ENCODE data around the gene TRABD. TPM values are rescaled to one million over a fixed set of nuclear protein-coding genes. Genes with fewer than 3 reads are reported as not detected.
"Not testable (repeated sequence)": the region's sequence is repeated elsewhere in the genome, so short reads cannot be mapped to it uniquely, and the experiment has no call there.

Gene TRABD, protein sequence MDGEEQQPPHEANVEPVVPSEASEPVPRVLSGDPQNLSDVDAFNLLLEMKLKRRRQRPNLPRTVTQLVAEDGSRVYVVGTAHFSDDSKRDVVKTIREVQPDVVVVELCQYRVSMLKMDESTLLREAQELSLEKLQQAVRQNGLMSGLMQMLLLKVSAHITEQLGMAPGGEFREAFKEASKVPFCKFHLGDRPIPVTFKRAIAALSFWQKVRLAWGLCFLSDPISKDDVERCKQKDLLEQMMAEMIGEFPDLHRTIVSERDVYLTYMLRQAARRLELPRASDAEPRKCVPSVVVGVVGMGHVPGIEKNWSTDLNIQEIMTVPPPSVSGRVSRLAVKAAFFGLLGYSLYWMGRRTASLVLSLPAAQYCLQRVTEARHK
- total RNA-seq: 31.1 TPM
- 102 TPM for polyA plus RNA-seq
- long read RNA-seq, donor 1, partial matches to known transcripts: 0 of 1 reads
- long read RNA-seq, donor 1, other reads (novel, unspliced or antisense): 0 of 1 reads
- long read RNA-seq, donor 2, transcript TRABD-202 (10 exons, 2,272 nt): major isoform, 19 of 78 reads
- long read RNA-seq, donor 2, transcript TRABD-201 (10 exons, 2,329 nt): minor isoform, 12 of 78 reads
- long read RNA-seq, donor 2, transcript TRABD-203 (10 exons, 2,172 nt): minor isoform, 7 of 78 reads
- long read RNA-seq, donor 2, partial matches to known transcripts: 26 of 78 reads
- long read RNA-seq, donor 2, other reads (novel, unspliced or antisense): 10 of 78 reads
- long read RNA-seq, donor 3, transcript TRABD-202 (10 exons, 2,272 nt): major isoform, 8 of 24 reads
- long read RNA-seq, donor 3, transcript TRABD-201 (10 exons, 2,329 nt): minor isoform, 5 of 24 reads
- long read RNA-seq, donor 3, transcript TRABD-203 (10 exons, 2,172 nt): minor isoform, 7 of 24 reads
- long read RNA-seq, donor 3, partial matches to known transcripts: 0 of 24 reads
- long read RNA-seq, donor 3, other reads (novel, unspliced or antisense): 0 of 24 reads
- long read RNA-seq, donor 4, transcript TRABD-202 (10 exons, 2,272 nt): major isoform, 6 of 12 reads
- long read RNA-seq, donor 4, partial matches to known transcripts: 0 of 12 reads
- long read RNA-seq, donor 4, other reads (novel, unspliced or antisense): 0 of 12 reads
- long read RNA-seq, donor 5, transcript TRABD-206 (2 exons, 1,661 nt): minor isoform, 5 of 23 reads
- long read RNA-seq, donor 5, transcript TRABD-202 (10 exons, 2,272 nt): major isoform, 9 of 23 reads
- long read RNA-seq, donor 5, transcript TRABD-203 (10 exons, 2,172 nt): minor isoform, 6 of 23 reads
- long read RNA-seq, donor 5, partial matches to known transcripts: 0 of 23 reads
- long read RNA-seq, donor 5, other reads (novel, unspliced or antisense): 0 of 23 reads
- long read RNA-seq, donor 6, transcript TRABD-201 (10 exons, 2,329 nt): minor isoform, 6 of 16 reads
- long read RNA-seq, donor 6, transcript TRABD-202 (10 exons, 2,272 nt): major isoform, 7 of 16 reads
- long read RNA-seq, donor 6, partial matches to known transcripts: 0 of 16 reads
- long read RNA-seq, donor 6, other reads (novel, unspliced or antisense): 0 of 16 reads
- long read RNA-seq, donor 7, partial matches to known transcripts: 0 of 8 reads
- long read RNA-seq, donor 7, other reads (novel, unspliced or antisense): 0 of 8 reads
- long read RNA-seq, donor 8, transcript TRABD-201 (10 exons, 2,329 nt): major isoform, 5 of 12 reads
- long read RNA-seq, donor 8, partial matches to known transcripts: 0 of 12 reads
- long read RNA-seq, donor 8, other reads (novel, unspliced or antisense): 0 of 12 reads
- long read RNA-seq, donor 9, transcript TRABD-202 (10 exons, 2,272 nt): major isoform, 7 of 14 reads
- long read RNA-seq, donor 9, partial matches to known transcripts: 0 of 14 reads
- long read RNA-seq, donor 9, other reads (novel, unspliced or antisense): 0 of 14 reads
- long read RNA-seq, donor 10, transcript TRABD-201 (10 exons, 2,329 nt): major isoform, 5 of 16 reads
- long read RNA-seq, donor 10, transcript TRABD-202 (10 exons, 2,272 nt): major isoform, 5 of 16 reads
- long read RNA-seq, donor 10, partial matches to known transcripts: 0 of 16 reads
- long read RNA-seq, donor 10, other reads (novel, unspliced or antisense): 0 of 16 reads

DNA sequence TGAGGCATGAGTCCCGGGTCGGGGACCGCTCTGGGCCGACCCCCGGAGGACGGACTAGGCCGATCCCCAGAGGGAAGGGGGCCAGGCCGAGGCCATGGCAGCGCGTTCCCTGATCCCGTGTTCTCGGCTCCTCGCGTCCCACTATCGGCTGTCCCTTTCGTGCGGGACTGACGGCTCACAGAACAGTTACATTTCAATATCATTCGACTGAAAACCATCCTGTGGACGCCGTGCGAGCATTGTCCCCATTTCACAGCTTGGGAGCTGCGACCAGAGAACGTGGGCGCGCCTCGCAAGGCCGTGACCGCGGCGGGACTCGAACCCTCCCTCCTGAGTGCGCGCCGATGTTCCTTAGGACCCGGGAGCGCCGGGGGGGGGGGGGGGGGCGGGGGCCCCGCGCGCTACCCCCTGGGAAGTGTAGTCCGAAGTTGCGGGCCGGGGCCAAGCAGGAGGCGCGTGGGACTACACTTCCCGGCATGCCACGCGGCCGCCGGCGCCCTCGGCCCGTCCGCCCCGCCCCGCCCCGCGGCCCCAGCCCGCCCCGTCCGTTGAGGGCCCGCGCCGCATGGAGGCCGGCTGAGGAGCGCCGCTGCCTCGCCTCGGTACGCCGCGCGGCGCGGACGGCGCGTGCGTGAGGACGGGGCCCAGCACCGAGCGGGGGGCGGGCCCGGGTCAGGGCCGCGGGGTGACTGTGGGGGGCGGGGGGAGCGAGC, at the start of gene TRABD:
Gene TRABD (plus strand): TSS at position 539 of the 713 bp plus-strand sequence. CDS start 7,148 bp downstream, outside the sequence.
- Histone ChIP-seq H3K36me3 (ENCODE audit: control insufficient read depth in 2 of 2, insufficient read depth in 2 of 2, low read length in 1 of 2) (peaks cover 0 to 4% of the 10 kb centered on the region in 2 donors), H3K4me1 (ENCODE audit: control insufficient read depth in 2 of 2, insufficient read depth in 2 of 2, low read length in 2 of 2) (peaks cover 24 to 44% of the 10 kb centered on the region in 2 donors), H3K27ac (ENCODE audit: low read depth in 1 of 2, low read length in 1 of 2) (peak within 1 kb of the TSS; percentile 19 to 58), H3K9me3 (ENCODE audit: control insufficient read depth in 2 of 2, insufficient read depth in 1 of 2, low read length in 1 of 2) (peaks cover 0 to 4% of the 10 kb centered on the region in 2 donors), H3K27me3 (ENCODE audit: control insufficient read depth in 2 of 2, insufficient read depth in 1 of 2, low read length in 1 of 2) (peaks cover 13 to 24% of the 10 kb centered on the region in 2 donors), H3K4me3 (ENCODE audit: low read length in 2 of 2) (peak within 1 kb of the TSS; percentile 60 to 76)
- DNase-seq (ENCODE audit: low read depth in 6 of 9, low spot score in 9 of 9): peak in 8 of 9 donors; percentile 55 to 92 (median 81)
- 3% methylated on average over 85 of the region's 90 CpGs for whole genome bisulfite sequencing

GRCh38 chr22:50136581-50137015, 49.1 kb upstream of the TRABD start:
- no peak for DNase-seq (ENCODE audit: low read depth in 6 of 9, low spot score in 9 of 9)
- WGBS: 93% methylated on average over 5 of the region's 5 CpGs
- Histone ChIP-seq H3K27ac (ENCODE audit: low read depth in 1 of 2, low read length in 1 of 2) (no peak overlapping the region), H3K36me3 (ENCODE audit: control insufficient read depth in 2 of 2, insufficient read depth in 2 of 2, low read length in 1 of 2) (no peaks in the 10 kb centered on the region), H3K4me1 (ENCODE audit: control insufficient read depth in 2 of 2, insufficient read depth in 2 of 2, low read length in 2 of 2) (peaks cover 4 to 8% of the 10 kb centered on the region in 2 donors), H3K4me3 (ENCODE audit: low read length in 2 of 2) (no peak overlapping the region), H3K9me3 (ENCODE audit: control insufficient read depth in 2 of 2, insufficient read depth in 1 of 2, low read length in 1 of 2) (no peaks in the 10 kb centered on the region), H3K27me3 (ENCODE audit: control insufficient read depth in 2 of 2, insufficient read depth in 1 of 2, low read length in 1 of 2) (no peaks in the 10 kb centered on the region)

DNA sequence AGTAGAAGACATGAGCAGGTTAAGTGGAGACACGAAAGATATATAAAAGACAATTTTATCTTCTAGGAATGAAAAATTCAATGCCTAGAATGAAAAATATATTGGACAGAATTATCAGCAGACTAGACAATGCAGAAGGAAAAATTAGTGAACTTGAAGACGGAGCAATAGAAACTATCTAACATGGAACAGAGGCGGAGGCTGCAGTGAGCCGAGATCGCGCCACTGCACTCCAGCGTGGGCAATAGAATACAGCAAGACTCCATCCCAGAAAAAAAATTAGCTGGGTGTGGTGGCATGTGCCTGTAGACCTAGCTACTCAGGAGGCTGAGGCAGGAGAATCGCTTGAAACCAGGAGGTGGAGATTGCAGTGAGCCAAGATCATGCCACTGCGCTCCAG, 48.4 kb upstream of the TRABD start:
- H3K27ac ChIP-seq (ENCODE audit: low read depth in 1 of 2, low read length in 1 of 2); H3K4me3 ChIP-seq (ENCODE audit: low read length in 2 of 2); H3K4me1 ChIP-seq (ENCODE audit: control insufficient read depth in 2 of 2, insufficient read depth in 2 of 2, low read length in 2 of 2); H3K27me3 ChIP-seq (ENCODE audit: control insufficient read depth in 2 of 2, insufficient read depth in 1 of 2, low read length in 1 of 2); H3K36me3 ChIP-seq (ENCODE audit: control insufficient read depth in 2 of 2, insufficient read depth in 2 of 2, low read length in 1 of 2); DNase-seq (ENCODE audit: low read depth in 6 of 9, low spot score in 9 of 9); H3K9me3 ChIP-seq (ENCODE audit: control insufficient read depth in 2 of 2, insufficient read depth in 1 of 2, low read length in 1 of 2): not testable (repeated sequence)
- WGBS: over 99% methylated on average over 9 of the region's 9 CpGs

- H3K4me3 ChIP-seq (ENCODE audit: low read length in 2 of 2): no peak overlapping the region
- no peak overlapping the region for H3K27ac ChIP-seq (ENCODE audit: low read depth in 1 of 2, low read length in 1 of 2)
- no peak for DNase-seq (ENCODE audit: low read depth in 6 of 9, low spot score in 9 of 9)
- peaks cover 4 to 8% of the 10 kb centered on the region in 2 donors for H3K4me1 ChIP-seq (ENCODE audit: control insufficient read depth in 2 of 2, insufficient read depth in 2 of 2, low read length in 2 of 2)
- no peaks in the 10 kb centered on the region for H3K27me3 ChIP-seq (ENCODE audit: control insufficient read depth in 2 of 2, insufficient read depth in 1 of 2, low read length in 1 of 2)
- no peaks in the 10 kb centered on the region for H3K9me3 ChIP-seq (ENCODE audit: control insufficient read depth in 2 of 2, insufficient read depth in 1 of 2, low read length in 1 of 2)
- 95% methylated on average over 4 of the region's 4 CpGs for WGBS
- no peaks in the 10 kb centered on the region for H3K36me3 ChIP-seq (ENCODE audit: control insufficient read depth in 2 of 2, insufficient read depth in 2 of 2, low read length in 1 of 2)
These were observed 47.7 kb upstream of the TRABD start for GRCh38 chr22:50138041-50138440.

- Histone ChIP-seq H3K27ac (ENCODE audit: low read depth in 1 of 2, low read length in 1 of 2) (no peak overlapping the region), H3K27me3 (ENCODE audit: control insufficient read depth in 2 of 2, insufficient read depth in 1 of 2, low read length in 1 of 2) (no peaks in the 10 kb centered on the region), H3K4me1 (ENCODE audit: control insufficient read depth in 2 of 2, insufficient read depth in 2 of 2, low read length in 2 of 2) (peaks cover 4 to 8% of the 10 kb centered on the region in 2 donors), H3K9me3 (ENCODE audit: control insufficient read depth in 2 of 2, insufficient read depth in 1 of 2, low read length in 1 of 2) (no peaks in the 10 kb centered on the region), H3K4me3 (ENCODE audit: low read length in 2 of 2) (no peak overlapping the region), H3K36me3 (ENCODE audit: control insufficient read depth in 2 of 2, insufficient read depth in 2 of 2, low read length in 1 of 2) (no peaks in the 10 kb centered on the region)
- 89% methylated on average over 9 of the region's 9 CpGs for WGBS
- no peak for DNase-seq (ENCODE audit: low read depth in 6 of 9, low spot score in 9 of 9)
These were observed 46.7 kb upstream of the TRABD start for GRCh38 chr22:50138988-50139387.

- H3K9me3 ChIP-seq (ENCODE audit: control insufficient read depth in 2 of 2, insufficient read depth in 1 of 2, low read length in 1 of 2): no peaks in the 10 kb centered on the region
- no peak overlapping the region for H3K4me3 ChIP-seq (ENCODE audit: low read length in 2 of 2)
- DNase-seq (ENCODE audit: low read depth in 6 of 9, low spot score in 9 of 9): peak in 6 of 9 donors; percentile 3 to 58 (median 20)
- peak overlapping the region in 1 of 2 donors; percentile 28 for H3K27ac ChIP-seq (ENCODE audit: low read depth in 1 of 2, low read length in 1 of 2)
- no peaks in the 10 kb centered on the region for H3K36me3 ChIP-seq (ENCODE audit: control insufficient read depth in 2 of 2, insufficient read depth in 2 of 2, low read length in 1 of 2)
- peaks cover 4 to 8% of the 10 kb centered on the region in 2 donors for H3K4me1 ChIP-seq (ENCODE audit: control insufficient read depth in 2 of 2, insufficient read depth in 2 of 2, low read length in 2 of 2)
- WGBS: 51% methylated on average over 15 of the region's 15 CpGs
- no peaks in the 10 kb centered on the region for H3K27me3 ChIP-seq (ENCODE audit: control insufficient read depth in 2 of 2, insufficient read depth in 1 of 2, low read length in 1 of 2)
These were observed 45.8 kb upstream of the TRABD start for GRCh38 chr22:50139843-50140415.

GRCh38 chr22:50140615-50141014, 45.1 kb upstream of the TRABD start:
- no peaks in the 10 kb centered on the region for H3K9me3 ChIP-seq (ENCODE audit: control insufficient read depth in 2 of 2, insufficient read depth in 1 of 2, low read length in 1 of 2)
- H3K27ac ChIP-seq (ENCODE audit: low read depth in 1 of 2, low read length in 1 of 2): no peak overlapping the region
- H3K27me3 ChIP-seq (ENCODE audit: control insufficient read depth in 2 of 2, insufficient read depth in 1 of 2, low read length in 1 of 2): no peaks in the 10 kb centered on the region
- no peak overlapping the region for H3K4me3 ChIP-seq (ENCODE audit: low read length in 2 of 2)
- peaks cover 4 to 8% of the 10 kb centered on the region in 2 donors for H3K4me1 ChIP-seq (ENCODE audit: control insufficient read depth in 2 of 2, insufficient read depth in 2 of 2, low read length in 2 of 2)
- WGBS: 93% methylated on average over 3 of the region's 3 CpGs
- no peak for DNase-seq (ENCODE audit: low read depth in 6 of 9, low spot score in 9 of 9)
- no peaks in the 10 kb centered on the region for H3K36me3 ChIP-seq (ENCODE audit: control insufficient read depth in 2 of 2, insufficient read depth in 2 of 2, low read length in 1 of 2)

Data from thymus (tissue), 14 donors.